OCI-LY7 (cell line): Measurements from ENCODE around the gene KLF15.

Source experiments
- EZH2phosphoT487 ChIP-seq: fragments of 200-600 bp; sonication (generic); IDR thresholded peaks from 2 replicates; pipeline ENCODE4 v1.6.1; 2018; ENCODE audit warnings: low read depth, borderline replicate concordance, mild to moderate bottlenecking, mixed run types, antibody characterized with exemption, low read length, moderate library complexity, mixed read lengths
- TF ChIP-seq, protein P1 (sequence below): fragments of 200-600 bp; sonication (generic); conservative IDR thresholded peaks from 2 replicates; pipeline ENCODE4 v1.5.1; 2014; ENCODE audit warnings: mild to moderate bottlenecking, antibody characterized with exemption, low read length, moderate library complexity, mixed read lengths

DNA sequence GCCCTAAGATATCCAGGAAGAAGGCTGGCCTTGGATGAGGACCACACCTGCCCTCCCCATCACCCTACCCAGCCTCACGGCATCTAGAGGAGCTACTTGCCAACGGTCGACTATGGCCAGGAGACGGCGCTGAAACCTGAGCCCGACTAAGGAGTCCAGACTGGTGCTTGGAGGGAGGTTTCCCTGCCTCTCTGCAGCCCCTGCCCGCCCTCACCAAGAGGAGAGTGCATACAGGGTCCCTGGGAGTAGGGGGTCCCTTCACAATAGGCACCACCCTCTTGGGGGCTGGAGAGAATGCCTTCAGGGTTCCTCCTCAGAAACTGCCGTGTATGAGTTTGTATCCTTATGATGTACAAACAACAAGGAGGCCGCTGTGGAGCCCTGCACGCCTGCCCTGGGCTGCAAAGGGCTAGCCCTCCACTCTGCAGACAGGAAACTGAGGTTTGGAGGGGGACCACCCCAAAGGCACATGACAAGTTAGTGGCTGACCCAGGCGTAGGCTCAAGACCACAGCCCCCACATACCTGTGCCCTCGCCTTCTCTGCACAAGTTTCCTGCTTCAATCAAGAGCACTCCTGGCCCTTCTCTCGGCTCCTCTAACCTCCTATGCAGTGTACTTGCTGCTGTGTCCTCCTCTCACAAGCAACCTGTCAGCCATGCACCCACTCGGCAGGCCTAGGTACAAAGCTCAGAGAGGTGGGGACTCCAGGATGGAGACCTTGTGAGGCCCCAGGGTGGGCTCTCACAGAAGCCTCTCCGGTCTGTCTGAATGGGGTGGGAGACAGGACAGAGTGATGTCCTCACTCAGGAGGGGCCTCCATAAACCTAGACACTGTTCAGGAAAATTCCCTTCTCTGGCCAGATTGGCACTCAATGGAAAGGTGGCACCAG lies 7.4 kb downstream of the KLF15 start:
- TF ChIP-seq, protein P1, sequence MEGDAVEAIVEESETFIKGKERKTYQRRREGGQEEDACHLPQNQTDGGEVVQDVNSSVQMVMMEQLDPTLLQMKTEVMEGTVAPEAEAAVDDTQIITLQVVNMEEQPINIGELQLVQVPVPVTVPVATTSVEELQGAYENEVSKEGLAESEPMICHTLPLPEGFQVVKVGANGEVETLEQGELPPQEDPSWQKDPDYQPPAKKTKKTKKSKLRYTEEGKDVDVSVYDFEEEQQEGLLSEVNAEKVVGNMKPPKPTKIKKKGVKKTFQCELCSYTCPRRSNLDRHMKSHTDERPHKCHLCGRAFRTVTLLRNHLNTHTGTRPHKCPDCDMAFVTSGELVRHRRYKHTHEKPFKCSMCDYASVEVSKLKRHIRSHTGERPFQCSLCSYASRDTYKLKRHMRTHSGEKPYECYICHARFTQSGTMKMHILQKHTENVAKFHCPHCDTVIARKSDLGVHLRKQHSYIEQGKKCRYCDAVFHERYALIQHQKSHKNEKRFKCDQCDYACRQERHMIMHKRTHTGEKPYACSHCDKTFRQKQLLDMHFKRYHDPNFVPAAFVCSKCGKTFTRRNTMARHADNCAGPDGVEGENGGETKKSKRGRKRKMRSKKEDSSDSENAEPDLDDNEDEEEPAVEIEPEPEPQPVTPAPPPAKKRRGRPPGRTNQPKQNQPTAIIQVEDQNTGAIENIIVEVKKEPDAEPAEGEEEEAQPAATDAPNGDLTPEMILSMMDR, result no peak
- no peak for TF ChIP-seq EZH2phosphoT487
